ENCODE data around the gene NPAS1.

The NPAS1 gene

GRCh38 chr19:47070756-47071155 lies 51.1 kb downstream of the NPAS1 start:
- in situ Hi-C loops (cut with HindIII; ENCODE audit: low pct_ligation_motif_present, low sequenced_read_pairs): no loop called here
- DNase-seq: no peak
- Histone ChIP-seq H3K4me3 (ENCODE audit: low read depth, low read length) (no peak overlapping the region), H3K36me3 (replicated peaks) (peaks cover 45% of the 10 kb centered on the region), H3K27me3 (replicated peaks) (no peaks in the 10 kb centered on the region), H3K27ac (no peak overlapping the region)
- TF ChIP-seq CTCF (IDR thresholded peaks at IDR 0.05; ENCODE audit: low read depth, low read length, missing control alignments): no peak

- in situ Hi-C loops (cut with HindIII; ENCODE audit: low pct_ligation_motif_present, low sequenced_read_pairs): no loop called here
Measured at GRCh38 chr19:47071731-47072130, 52.1 kb downstream of the NPAS1 start.

GRCh38 chr19:47072323-47072722 lies 52.7 kb downstream of the NPAS1 start:
- no peak for DNase-seq
- peaks cover 41% of the 10 kb centered on the region for H3K36me3 ChIP-seq (replicated peaks)
- no peak overlapping the region for H3K27ac ChIP-seq
- no peak overlapping the region for H3K4me3 ChIP-seq (ENCODE audit: low read depth, low read length)
- no peak for TF ChIP-seq CTCF (IDR thresholded peaks at IDR 0.05; ENCODE audit: low read depth, low read length, missing control alignments)
- no peaks in the 10 kb centered on the region for H3K27me3 ChIP-seq (replicated peaks)
- in situ Hi-C loops (cut with HindIII; ENCODE audit: low pct_ligation_motif_present, low sequenced_read_pairs): no loop called here

More at GRCh38 chr19:47071731-47072130, 52.1 kb downstream of the NPAS1 start:
- Histone ChIP-seq H3K27ac (no peak overlapping the region), H3K27me3 (replicated peaks) (no peaks in the 10 kb centered on the region), H3K4me3 (ENCODE audit: low read depth, low read length) (no peak overlapping the region), H3K36me3 (replicated peaks) (peaks cover 46% of the 10 kb centered on the region)
- no peak for DNase-seq
- no peak for TF ChIP-seq CTCF (IDR thresholded peaks at IDR 0.05; ENCODE audit: low read depth, low read length, missing control alignments)

GRCh38 chr19:47073574-47073973 lies 53.9 kb downstream of the NPAS1 start:
- H3K36me3 ChIP-seq (replicated peaks): peaks cover 39% of the 10 kb centered on the region
- H3K27ac ChIP-seq: no peak overlapping the region
- H3K27me3 ChIP-seq (replicated peaks): no peaks in the 10 kb centered on the region
- DNase-seq: no peak
- TF ChIP-seq CTCF (IDR thresholded peaks at IDR 0.05; ENCODE audit: low read depth, low read length, missing control alignments): no peak
- in situ Hi-C loops (cut with HindIII; ENCODE audit: low pct_ligation_motif_present, low sequenced_read_pairs): no loop called here
- no peak overlapping the region for H3K4me3 ChIP-seq (ENCODE audit: low read depth, low read length)

- no peak overlapping the region for H3K4me3 ChIP-seq (ENCODE audit: low read depth, low read length)
- in situ Hi-C loops (cut with HindIII; ENCODE audit: low pct_ligation_motif_present, low sequenced_read_pairs): no loop called here
- H3K36me3 ChIP-seq (replicated peaks): peaks cover 36% of the 10 kb centered on the region
- H3K27ac ChIP-seq: no peak overlapping the region
- no peak for DNase-seq
- no peaks in the 10 kb centered on the region for H3K27me3 ChIP-seq (replicated peaks)
- TF ChIP-seq CTCF (IDR thresholded peaks at IDR 0.05; ENCODE audit: low read depth, low read length, missing control alignments): no peak
Measured at GRCh38 chr19:47074621-47075020, 55.0 kb downstream of the NPAS1 start.

- in situ Hi-C loops (cut with HindIII; ENCODE audit: low pct_ligation_motif_present, low sequenced_read_pairs): no loop called here
- H3K27me3 ChIP-seq (replicated peaks): no peaks in the 10 kb centered on the region
- peaks cover 36% of the 10 kb centered on the region for H3K36me3 ChIP-seq (replicated peaks)
- DNase-seq: no peak
- H3K4me3 ChIP-seq (ENCODE audit: low read depth, low read length): no peak overlapping the region
- H3K27ac ChIP-seq: no peak overlapping the region
- TF ChIP-seq CTCF (IDR thresholded peaks at IDR 0.05; ENCODE audit: low read depth, low read length, missing control alignments): no peak
Measured at GRCh38 chr19:47075179-47075810, 55.7 kb downstream of the NPAS1 start.
